Measurements from ENCODE around the gene ASTN2. TPM values are rescaled to one million over a fixed set of nuclear protein-coding genes. Genes with fewer than 3 reads are reported as not detected.
A peak's percentile ranks its signal among the peaks of the same experiment; 100 is the strongest.

Gene ASTN2
- total and polyA plus RNA-seq, 9 of the 15 experiments (the other 6 are each of a cell fraction or from before 2014, with no cell fraction given) = 0.56 to 3.5 (median 1.9) TPM

GRCh38 chr9:116566677-116567488, 848.0 kb downstream of the ASTN2 start:
- H3K9me1 ChIP-seq (ENCODE audit: control insufficient read depth, insufficient read depth, low read length) = no peaks in the 10 kb centered on the region
- in situ Hi-C loops (cut with MboI) (no loop called here), intact Hi-C loops (cut with micrococcal nuclease) (no loop called here)
- H3K4me1 ChIP-seq (replicated peaks in 1 of 2; ENCODE audit: control insufficient read depth in 2 of 2, insufficient read depth in 2 of 2, low read length in 2 of 2) = peaks cover 0 to 12% of the 10 kb centered on the region in 2 experiments; a peak in 2 of 5 replicates
- H3K79me2 ChIP-seq (ENCODE audit: control insufficient read depth, insufficient read depth, low read length) = no peaks in the 10 kb centered on the region
- BruUV-seq (replicated peaks) = no TSS peak
- no peak overlapping the region; the same call in 1 of the 2 replicates for H3K4me2 ChIP-seq (ENCODE audit: insufficient read depth, low read length)
- no peak overlapping the region for H3K27ac ChIP-seq (ENCODE audit: extremely low read depth, low read depth, low read length)
- DNase-seq (ENCODE audit: extremely low read depth in 1 of 4, low spot score in 3 of 4) (peak in 1 of 4 experiments; percentile 33), ATAC-seq (no peak), FAIRE-seq (no peak)
- no peaks in the 10 kb centered on the region; the same call in 1 of the 2 replicates for H4K20me1 ChIP-seq (replicated peaks; ENCODE audit: control insufficient read depth, insufficient read depth, low read length)
- no peak overlapping the region for H2AFZ ChIP-seq (ENCODE audit: low read depth, low read length)
- 0 out of 4 replicates have a peak overlapping the region, but pooled peaks of 1 of the 2 experiments have one; percentile 2 for H3K9ac ChIP-seq (ENCODE audit: insufficient read depth in 1 of 2, low read depth in 2 of 2, low read length in 2 of 2)
- 8% methylated on average over 5 of the region's 5 CpGs for WGBS (ENCODE audit: insufficient coverage, low coverage, missing lambda C conversion rate)
- ChIA-PET CTCF (ENCODE audit: low intra/inter-chr PET ratio) (no interaction called here), POLR2A (no interaction called here)
- H3K9me3 ChIP-seq (replicated peaks; ENCODE audit: control insufficient read depth, insufficient read depth, low read depth, low read length) = no peaks in the 10 kb centered on the region; the same call in 1 of the 2 replicates
- no peak overlapping the region for H3K4me3 ChIP-seq
- no peaks in the 10 kb centered on the region for H3K36me3 ChIP-seq (ENCODE audit: control insufficient read depth, insufficient read depth, low read length)
- H3K27me3 ChIP-seq (ENCODE audit: control insufficient read depth in 2 of 2, insufficient read depth in 2 of 2, low read length in 2 of 2) = no peaks in the 10 kb centered on the region
- TF ChIP-seq CBFA2T2 (conservative IDR thresholded peaks at IDR 0.05) (peak; percentile 46), RAD21 (CRISPR knock-in tag; conservative IDR thresholded peaks at IDR 0.05 in 1 of 2, IDR thresholded peaks at IDR 0.05 in 1 of 2) (no peak), SRF (CRISPR knock-in tag; IDR thresholded peaks at IDR 0.05) (peak in 1 of 2 experiments; percentile 25; a peak in 1 of 4 replicates), ZNF224 (CRISPR knock-in tag; IDR thresholded peaks at IDR 0.05) (no peak), USF2 (CRISPR knock-in tag; IDR thresholded peaks at IDR 0.05) (peak; percentile 75), MAFG (tag; conservative IDR thresholded peaks at IDR 0.05) (peak; percentile 61; the same call in 1 of the 2 replicates), TOE1 (IDR thresholded peaks at IDR 0.05; ENCODE audit: borderline replicate concordance) (peak; percentile 94), TOE1 (CRISPR knock-in tag; IDR thresholded peaks at IDR 0.05; ENCODE audit: borderline replicate concordance, low read depth) (no peak), REST (IDR thresholded peaks at IDR 0.05; ENCODE audit: borderline replicate concordance) (peak; percentile 24; the same call in 1 of the 2 replicates), REST (CRISPR knock-in tag; IDR thresholded peaks at IDR 0.05; ENCODE audit: low read depth) (no peak), CBFA2T3 (IDR thresholded peaks at IDR 0.05) (peak; percentile 38), NR2C2 (CRISPR knock-in tag; IDR thresholded peaks at IDR 0.05) (no peak), NR2C2 (tag; IDR thresholded peaks at IDR 0.05) (no peak)

All from K562 (cell line).